OCI-M2 (cell line): Measurements from ENCODE around the gene HELZ.
"Not testable (repeated sequence)": the region's sequence is repeated elsewhere in the genome, so short reads cannot be mapped to it uniquely, and the experiment has no call there.

Source experiments
- DNase-seq: peaks from one replicate; lab custom pipeline; 2025; ENCODE audit not compliant: unreplicated experiment; lab: John Stamatoyannopoulos, UW

The HELZ gene

DNA sequence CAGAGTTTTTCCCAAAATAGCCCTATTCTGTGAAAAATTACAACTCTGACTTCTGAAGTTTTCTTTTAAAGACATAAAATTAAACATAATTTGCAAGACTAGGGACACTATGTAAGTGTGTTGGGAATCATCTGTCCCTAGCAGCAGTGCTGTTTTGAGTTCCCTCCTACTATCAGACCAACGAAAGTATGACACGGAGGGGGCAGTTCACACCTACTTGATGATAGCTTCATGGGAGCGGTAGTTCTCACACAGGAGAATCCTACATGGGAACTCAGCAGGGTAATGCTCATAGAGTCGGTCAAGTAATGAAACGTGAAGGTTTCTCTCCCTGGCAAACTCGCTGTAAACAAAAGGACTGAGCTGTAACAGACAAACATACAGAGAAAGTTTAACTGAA is 96.6 kb downstream of the HELZ start:
- DNase-seq, result no peak

- no peak for DNase-seq
These were observed 99.7 kb downstream of the HELZ start for GRCh38 chr17:67145183-67145805.

- no peak for DNase-seq
These were observed 101.7 kb downstream of the HELZ start for GRCh38 chr17:67143318-67143717.

GRCh38 chr17:67142030-67142429 is 103.0 kb downstream of the HELZ start:
- DNase-seq, result not testable (repeated sequence)

- DNase-seq, result no peak
These were observed 105.0 kb downstream of the HELZ start for GRCh38 chr17:67139784-67140665.

DNA sequence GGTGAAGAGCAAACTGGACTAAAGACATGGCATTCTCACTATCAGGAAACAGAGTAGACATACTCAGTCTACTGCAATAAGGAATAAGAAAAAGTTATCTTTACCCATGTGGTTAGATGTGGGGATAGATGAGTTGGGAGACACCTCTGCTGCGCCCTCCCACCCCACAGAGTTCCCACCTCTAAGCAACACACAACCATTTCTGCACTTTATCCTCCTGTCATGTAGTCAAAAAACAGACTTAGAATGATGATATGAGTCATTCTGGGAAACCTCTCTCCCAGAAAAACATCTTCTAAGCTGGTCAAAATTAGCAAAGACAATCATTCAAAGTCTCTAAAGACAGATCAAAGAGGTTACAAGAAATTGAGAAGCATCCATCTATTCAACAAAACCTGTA is 105.7 kb downstream of the HELZ start:
- DNase-seq, result no peak

DNA sequence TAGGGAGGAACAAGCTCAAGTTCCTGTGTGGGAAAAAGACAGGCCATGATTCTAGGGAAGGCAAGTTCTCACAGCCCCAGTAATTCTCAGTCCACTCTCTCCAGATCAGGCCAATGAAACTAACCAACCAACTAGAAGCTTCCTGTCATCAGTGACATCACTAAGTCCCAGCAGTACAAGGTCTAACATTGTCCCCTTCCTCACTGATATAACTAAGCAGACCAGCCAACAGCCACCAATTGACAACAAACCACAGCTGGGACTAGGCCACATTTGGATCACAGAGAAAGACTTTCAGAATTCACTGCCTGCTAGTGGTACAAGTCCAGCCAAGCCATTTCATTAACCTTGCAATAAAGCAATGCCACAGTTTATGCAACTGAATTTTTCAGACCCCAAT is 106.6 kb downstream of the HELZ start:
- DNase-seq, result no peak

DNA sequence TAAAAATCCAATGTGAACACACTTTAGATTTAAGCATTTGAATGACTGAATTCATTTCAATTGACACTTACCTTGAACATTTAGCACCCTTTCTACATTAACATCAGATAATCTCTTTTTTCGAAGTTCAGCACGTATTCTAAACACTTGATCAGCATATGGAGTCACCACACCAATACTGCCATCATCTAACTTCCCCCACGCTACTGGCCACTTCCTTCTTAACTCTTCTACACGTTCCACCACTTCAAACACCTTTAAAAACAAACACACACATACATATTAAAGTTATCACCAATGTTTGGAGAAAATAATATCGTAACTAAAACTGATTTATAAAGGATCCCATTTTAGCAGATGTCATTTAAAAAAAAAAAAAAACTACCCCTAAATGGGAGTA is 107.1 kb downstream of the HELZ start:
- no peak for DNase-seq

DNA sequence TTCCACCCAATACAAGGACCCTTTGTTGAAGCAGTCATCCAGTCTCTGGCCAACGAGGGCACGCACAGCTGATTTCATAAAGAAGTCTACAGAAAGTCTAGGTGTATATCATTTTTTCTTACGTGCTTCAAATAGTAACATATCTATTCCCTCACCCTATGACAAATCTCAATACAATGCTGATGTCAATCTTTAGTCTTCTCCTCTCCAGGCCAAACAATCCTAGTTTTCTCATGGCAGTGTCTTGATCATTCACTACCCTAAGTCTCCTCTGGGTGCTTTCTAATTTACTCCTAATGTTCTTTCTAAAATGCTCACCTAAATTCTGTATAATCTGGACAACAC is 108.0 kb downstream of the HELZ start:
- no peak for DNase-seq

GRCh38 chr17:67136191-67137025 is 108.6 kb downstream of the HELZ start:
- no peak for DNase-seq

DNA sequence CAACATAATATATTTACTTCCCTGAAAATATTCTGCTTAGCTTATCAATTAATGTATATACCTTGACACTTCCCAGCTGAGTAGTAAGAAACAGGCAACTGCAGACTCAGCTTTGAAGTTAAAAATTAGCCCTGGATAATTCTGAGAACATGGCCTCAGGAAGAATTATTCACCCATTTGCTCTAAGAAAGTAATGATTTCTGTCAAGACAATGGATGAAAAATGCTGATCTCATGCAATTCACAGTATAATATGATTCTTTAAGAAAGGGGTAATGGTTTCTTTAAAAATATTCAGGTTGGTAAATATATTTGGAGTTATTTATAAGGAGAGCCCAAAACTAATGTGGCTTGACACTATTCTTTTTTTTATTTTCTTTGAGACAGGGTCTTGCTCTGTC is 111.8 kb downstream of the HELZ start:
- no peak for DNase-seq

DNA sequence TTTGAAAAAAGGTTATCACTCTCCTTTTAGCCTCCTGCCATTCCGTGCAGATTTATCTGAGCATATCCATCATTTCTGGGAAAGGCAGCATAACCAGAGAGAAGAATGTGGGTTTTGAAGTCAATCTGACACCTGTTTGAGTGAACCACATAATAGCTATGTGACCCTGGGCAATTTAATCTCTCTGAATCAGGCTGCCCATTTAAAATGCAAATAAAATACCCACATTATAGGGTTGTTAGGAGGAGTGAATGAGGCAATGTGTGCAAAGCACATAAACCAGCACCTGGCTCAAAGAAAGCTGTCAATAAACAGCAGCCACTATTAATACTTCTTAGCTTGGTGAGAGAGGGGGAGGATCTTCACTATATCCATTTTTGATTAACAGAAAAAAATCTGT is 112.6 kb downstream of the HELZ start:
- no peak for DNase-seq

- no peak for DNase-seq
These were observed 114.2 kb downstream of the HELZ start for GRCh38 chr17:67130768-67131167.

- DNase-seq, result no peak
These were observed 115.7 kb downstream of the HELZ start for GRCh38 chr17:67129283-67129682.

- DNase-seq, result no peak
These were observed 116.3 kb downstream of the HELZ start for GRCh38 chr17:67128700-67129099.

DNA sequence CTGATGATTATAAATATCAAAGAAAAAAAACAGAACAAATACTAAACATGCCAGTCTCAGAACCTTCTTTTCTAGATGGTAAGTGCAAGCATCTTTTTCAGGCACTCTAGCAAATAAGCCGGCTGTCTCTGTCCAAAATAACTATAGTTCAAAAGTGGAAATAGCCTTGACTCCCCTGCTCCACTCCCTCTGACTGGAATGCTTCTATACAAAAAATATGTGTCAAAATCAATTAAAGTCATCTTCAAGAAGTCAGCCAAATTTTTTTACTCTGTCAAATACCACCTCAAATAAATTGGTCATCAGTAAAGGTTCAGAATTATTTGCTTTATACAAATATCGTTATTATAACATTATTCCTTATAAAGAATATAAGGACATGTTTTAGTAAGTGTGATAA is 117.1 kb downstream of the HELZ start:
- DNase-seq, result no peak

DNA sequence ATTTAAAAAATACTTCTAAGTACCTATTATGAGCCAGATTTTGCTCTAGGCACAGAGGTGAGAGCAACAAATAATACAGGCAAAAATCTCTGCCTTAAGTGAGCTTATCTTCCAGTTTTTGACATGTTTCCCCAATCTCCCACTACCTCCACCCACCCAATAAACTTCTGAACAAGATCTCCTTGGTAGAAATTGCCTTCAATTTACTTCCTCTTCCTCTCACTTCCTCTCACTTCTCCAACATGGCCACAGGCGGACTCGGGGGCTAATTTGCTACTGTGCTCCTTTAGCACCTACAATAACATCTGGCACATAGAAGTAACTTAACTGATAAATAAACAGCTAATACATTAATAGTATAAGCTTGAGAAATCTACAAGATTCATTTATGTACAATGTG is 118.0 kb downstream of the HELZ start:
- no peak for DNase-seq

DNA sequence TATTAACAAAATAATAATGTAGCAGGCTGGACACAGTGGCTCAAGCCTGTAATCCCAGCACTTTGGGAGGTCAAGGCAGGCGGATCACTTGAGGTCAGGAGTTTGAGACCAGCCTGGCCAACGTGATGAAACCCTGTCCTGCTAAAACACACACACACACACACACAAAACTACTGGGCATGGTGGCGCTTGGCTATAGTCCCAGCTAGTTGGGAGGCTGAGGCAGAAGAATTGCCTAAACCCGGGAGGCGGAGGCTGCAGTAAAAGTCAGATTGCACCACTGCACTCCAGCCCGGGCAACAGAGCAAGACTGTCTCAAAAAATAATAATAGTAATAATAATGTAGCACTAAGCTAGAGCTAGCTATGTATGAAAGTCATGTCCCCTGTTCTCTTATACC is 118.5 kb downstream of the HELZ start:
- DNase-seq, result not testable (repeated sequence)

GRCh38 chr17:67125924-67126323 is 119.1 kb downstream of the HELZ start:
- no peak for DNase-seq

DNA sequence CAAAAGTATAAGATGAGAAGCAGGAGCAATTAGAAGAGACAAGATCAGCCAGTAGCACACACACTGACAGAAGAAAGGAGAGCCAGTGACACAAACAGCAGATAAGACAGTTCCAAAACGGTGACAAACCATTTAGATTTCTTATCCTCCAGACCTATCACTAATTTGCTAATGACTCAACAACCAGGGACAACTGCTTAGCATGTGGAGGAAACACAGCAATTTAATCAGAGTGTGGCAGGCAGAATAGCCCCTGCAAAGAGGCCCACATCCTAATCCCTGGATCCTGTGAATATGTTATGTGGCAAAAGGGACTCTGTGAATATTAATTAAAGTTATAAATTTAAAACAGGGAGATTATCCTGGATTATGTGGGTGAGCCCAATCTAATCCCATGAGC is 119.6 kb downstream of the HELZ start:
- DNase-seq, result no peak

DNA sequence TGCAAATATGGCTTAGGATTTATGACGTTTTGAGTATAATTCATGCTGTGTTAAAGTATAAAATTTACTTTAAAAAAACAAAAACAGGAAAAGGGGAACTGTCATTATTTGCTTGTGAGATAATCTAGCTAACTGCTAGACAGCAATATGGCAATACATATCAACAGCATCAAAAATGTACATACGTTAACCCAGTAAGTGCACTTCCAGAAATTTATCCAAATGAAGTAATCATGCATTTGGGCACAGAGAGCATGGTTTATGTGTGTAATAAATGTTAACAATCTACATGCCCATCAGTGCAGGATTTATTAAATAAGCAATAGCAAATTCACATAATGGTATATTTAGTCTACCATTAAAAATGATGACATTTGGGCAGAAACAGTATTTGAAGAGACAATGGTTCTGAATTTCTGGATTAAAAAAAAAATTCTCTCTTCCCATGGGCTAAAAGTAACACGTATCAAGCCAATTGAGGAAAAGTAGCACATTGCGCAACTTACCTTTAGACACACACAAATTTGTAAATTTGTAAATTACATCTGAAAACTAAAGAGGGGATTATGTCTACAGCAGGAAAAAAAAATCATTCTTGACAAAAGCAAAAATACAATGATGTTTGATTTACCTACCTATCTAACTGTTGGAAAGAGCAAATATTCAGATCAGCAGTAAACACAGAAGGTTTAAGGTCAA is 120.4 kb downstream of the HELZ start:
- no peak for DNase-seq
